HepG2 (cell line): ENCODE measurements around the gene PNKD. TPM values are rescaled to one million over a fixed set of nuclear protein-coding genes. Genes with fewer than 3 reads are reported as not detected.

Experiments
- ERF ChIP-seq: IDR thresholded peaks from 2 replicates; pipeline ENCODE4 v1.6.1; 2018; ENCODE audit warnings: missing biosample characterization, missing genetic modification reagents
- FOXC1 ChIP-seq: sonication (generic); formaldehyde crosslinking; IDR thresholded peaks from 2 replicates; pipeline ENCODE4 v1.8.0; 2022; ENCODE audit warnings: mild to moderate bottlenecking, missing genetic modification reagents, borderline replicate concordance
- NCOA2 ChIP-seq: sonication (generic); formaldehyde crosslinking; IDR thresholded peaks from 2 replicates; pipeline ENCODE4 v1.8.0; 2022; ENCODE audit warnings: inconsistent platforms
- SAP130 ChIP-seq: IDR thresholded peaks from 2 replicates; pipeline ENCODE4 v1.6.1; 2016; ENCODE audit warnings: low read depth
- polyA plus RNA-seq, 8 experiments: library from polyadenylated mRNA; depleted of rRNA in 3 of 8; stranded (reverse) in 7 of 8; unstranded in 1 of 8; fragments of >200 nt; fragmentation: Illumina TruSeq in 4 of 8; extraction: Trizol in 4 of 8; gene quantifications; 2 replicates each; pipeline versions ENCODE4 v1.2.1 to v1.2.3, GENCODE V29; 2011 to 2016; ENCODE audit warnings: low read depth in 4 of 8, missing spikeins in 1 of 8, mixed read lengths in 1 of 8; ENCODE audit not compliant: insufficient read depth in 1 of 8
- total RNA-seq, 5 experiments: library from RNA; depleted of rRNA; stranded (reverse); fragments of >200 nt; fragmentation: Illumina TruSeq; extraction: Trizol; gene quantifications; 2 replicates each; pipeline ENCODE4 v1.2.3, GENCODE V29; 2016; ENCODE audit warnings: low read depth in 1 of 5
- TF ChIP-seq, protein P1 (sequence below): sonication (generic); formaldehyde crosslinking; IDR thresholded peaks from 2 replicates; pipeline ENCODE4 v1.5.1; 2020; ENCODE audit warnings: missing genetic modification reagents, mild to moderate bottlenecking, borderline replicate concordance
- TF ChIP-seq, protein P2 (sequence below): sonication (generic); IDR thresholded peaks from 2 replicates; pipeline ENCODE4 v1.6.1; 2016; ENCODE audit warnings: low read depth, borderline replicate concordance
- TF ChIP-seq, protein P3 (sequence below): sonication (generic); formaldehyde crosslinking; IDR thresholded peaks from 2 replicates; pipeline ENCODE4 v1.5.1; 2020; ENCODE audit warnings: mild to moderate bottlenecking, missing genetic modification reagents, borderline replicate concordance
- TF ChIP-seq, protein P4 (sequence below): IDR thresholded peaks from 2 replicates; pipeline ENCODE4 v1.6.1; 2016; ENCODE audit warnings: mild to moderate bottlenecking, missing biosample characterization, missing genetic modification reagents
- TF ChIP-seq, protein P5 (sequence below): sonication (generic); formaldehyde crosslinking; IDR thresholded peaks from 2 replicates; pipeline ENCODE4 v1.4.0; 2020; ENCODE audit warnings: missing genetic modification reagents, borderline replicate concordance
- TF ChIP-seq, protein P6 (sequence below): sonication (generic); formaldehyde crosslinking; IDR thresholded peaks from 2 replicates; pipeline ENCODE4 v1.9.0; 2022; ENCODE audit warnings: low read depth, missing genetic modification reagents

PNKD gene
- total and polyA plus RNA-seq, 2 of the 13 experiments (the other 11 are each of a cell fraction or from before 2014, with no cell fraction given): 55.9 to 80.4 TPM

DNA sequence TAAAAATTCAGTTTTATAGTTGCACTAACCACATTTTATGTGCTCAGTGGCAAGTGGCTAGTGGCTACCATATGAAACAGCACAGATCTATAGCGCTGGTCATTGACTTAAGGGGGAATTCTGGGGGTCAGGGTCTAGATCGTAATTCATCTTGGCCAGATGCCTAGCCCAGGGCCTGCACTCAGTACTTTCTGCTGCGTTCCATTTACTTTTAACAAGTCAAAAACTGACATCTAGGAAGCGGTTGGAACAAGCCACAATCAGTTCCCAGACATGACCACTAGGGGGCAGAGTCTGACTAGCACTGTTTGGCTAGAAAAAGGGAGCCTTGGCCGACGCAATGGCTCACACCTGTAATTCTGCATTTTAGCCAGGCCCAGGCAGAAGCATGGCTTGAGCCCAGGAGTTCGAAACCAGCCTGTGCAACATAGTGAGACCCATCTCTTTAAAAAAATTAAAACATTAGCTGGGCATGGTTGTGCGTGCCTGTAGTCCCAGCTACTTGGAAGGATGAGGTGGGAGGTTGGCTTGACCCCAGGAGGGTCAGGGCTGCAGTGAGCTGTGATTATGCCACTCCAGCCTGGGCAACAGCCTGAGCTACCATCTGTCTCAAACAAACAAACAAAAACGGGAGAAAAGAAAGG lies 31.0 kb downstream of the PNKD start (continued):
- TF ChIP-seq, protein P1, sequence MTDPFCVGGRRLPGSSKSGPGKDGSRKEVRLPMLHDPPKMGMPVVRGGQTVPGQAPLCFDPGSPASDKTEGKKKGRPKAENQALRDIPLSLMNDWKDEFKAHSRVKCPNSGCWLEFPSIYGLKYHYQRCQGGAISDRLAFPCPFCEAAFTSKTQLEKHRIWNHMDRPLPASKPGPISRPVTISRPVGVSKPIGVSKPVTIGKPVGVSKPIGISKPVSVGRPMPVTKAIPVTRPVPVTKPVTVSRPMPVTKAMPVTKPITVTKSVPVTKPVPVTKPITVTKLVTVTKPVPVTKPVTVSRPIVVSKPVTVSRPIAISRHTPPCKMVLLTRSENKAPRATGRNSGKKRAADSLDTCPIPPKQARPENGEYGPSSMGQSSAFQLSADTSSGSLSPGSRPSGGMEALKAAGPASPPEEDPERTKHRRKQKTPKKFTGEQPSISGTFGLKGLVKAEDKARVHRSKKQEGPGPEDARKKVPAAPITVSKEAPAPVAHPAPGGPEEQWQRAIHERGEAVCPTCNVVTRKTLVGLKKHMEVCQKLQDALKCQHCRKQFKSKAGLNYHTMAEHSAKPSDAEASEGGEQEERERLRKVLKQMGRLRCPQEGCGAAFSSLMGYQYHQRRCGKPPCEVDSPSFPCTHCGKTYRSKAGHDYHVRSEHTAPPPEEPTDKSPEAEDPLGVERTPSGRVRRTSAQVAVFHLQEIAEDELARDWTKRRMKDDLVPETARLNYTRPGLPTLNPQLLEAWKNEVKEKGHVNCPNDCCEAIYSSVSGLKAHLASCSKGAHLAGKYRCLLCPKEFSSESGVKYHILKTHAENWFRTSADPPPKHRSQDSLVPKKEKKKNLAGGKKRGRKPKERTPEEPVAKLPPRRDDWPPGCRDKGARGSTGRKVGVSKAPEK: no peak
- TF ChIP-seq, protein P2, sequence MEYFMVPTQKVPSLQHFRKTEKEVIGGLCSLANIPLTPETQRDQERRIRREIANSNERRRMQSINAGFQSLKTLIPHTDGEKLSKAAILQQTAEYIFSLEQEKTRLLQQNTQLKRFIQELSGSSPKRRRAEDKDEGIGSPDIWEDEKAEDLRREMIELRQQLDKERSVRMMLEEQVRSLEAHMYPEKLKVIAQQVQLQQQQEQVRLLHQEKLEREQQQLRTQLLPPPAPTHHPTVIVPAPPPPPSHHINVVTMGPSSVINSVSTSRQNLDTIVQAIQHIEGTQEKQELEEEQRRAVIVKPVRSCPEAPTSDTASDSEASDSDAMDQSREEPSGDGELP: peak; percentile 28; the same call in 1 of the 2 replicates
- TF ChIP-seq, protein P3, sequence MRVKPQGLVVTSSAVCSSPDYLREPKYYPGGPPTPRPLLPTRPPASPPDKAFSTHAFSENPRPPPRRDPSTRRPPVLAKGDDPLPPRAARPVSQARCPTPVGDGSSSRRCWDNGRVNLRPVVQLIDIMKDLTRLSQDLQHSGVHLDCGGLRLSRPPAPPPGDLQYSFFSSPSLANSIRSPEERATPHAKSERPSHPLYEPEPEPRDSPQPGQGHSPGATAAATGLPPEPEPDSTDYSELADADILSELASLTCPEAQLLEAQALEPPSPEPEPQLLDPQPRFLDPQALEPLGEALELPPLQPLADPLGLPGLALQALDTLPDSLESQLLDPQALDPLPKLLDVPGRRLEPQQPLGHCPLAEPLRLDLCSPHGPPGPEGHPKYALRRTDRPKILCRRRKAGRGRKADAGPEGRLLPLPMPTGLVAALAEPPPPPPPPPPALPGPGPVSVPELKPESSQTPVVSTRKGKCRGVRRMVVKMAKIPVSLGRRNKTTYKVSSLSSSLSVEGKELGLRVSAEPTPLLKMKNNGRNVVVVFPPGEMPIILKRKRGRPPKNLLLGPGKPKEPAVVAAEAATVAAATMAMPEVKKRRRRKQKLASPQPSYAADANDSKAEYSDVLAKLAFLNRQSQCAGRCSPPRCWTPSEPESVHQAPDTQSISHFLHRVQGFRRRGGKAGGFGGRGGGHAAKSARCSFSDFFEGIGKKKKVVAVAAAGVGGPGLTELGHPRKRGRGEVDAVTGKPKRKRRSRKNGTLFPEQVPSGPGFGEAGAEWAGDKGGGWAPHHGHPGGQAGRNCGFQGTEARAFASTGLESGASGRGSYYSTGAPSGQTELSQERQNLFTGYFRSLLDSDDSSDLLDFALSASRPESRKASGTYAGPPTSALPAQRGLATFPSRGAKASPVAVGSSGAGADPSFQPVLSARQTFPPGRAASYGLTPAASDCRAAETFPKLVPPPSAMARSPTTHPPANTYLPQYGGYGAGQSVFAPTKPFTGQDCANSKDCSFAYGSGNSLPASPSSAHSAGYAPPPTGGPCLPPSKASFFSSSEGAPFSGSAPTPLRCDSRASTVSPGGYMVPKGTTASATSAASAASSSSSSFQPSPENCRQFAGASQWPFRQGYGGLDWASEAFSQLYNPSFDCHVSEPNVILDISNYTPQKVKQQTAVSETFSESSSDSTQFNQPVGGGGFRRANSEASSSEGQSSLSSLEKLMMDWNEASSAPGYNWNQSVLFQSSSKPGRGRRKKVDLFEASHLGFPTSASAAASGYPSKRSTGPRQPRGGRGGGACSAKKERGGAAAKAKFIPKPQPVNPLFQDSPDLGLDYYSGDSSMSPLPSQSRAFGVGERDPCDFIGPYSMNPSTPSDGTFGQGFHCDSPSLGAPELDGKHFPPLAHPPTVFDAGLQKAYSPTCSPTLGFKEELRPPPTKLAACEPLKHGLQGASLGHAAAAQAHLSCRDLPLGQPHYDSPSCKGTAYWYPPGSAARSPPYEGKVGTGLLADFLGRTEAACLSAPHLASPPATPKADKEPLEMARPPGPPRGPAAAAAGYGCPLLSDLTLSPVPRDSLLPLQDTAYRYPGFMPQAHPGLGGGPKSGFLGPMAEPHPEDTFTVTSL (CRISPR knock-in tag): peak; percentile 68; the same call in 1 of the 2 replicates
- TF ChIP-seq NCOA2 (no peak; the same call in 1 of the 2 replicates), FOXC1 (CRISPR knock-in tag) (0 out of 2 replicates have a peak, but pooled peaks have one; percentile 31), SAP130 (CRISPR knock-in tag) (peak; percentile 86), ERF (peak; percentile 97)
- TF ChIP-seq, protein P4, sequence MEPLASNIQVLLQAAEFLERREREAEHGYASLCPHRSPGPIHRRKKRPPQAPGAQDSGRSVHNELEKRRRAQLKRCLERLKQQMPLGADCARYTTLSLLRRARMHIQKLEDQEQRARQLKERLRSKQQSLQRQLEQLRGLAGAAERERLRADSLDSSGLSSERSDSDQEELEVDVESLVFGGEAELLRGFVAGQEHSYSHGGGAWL (CRISPR knock-in tag): 0 out of 2 replicates have a peak, but pooled peaks have one; percentile 43
- TF ChIP-seq, protein P5, sequence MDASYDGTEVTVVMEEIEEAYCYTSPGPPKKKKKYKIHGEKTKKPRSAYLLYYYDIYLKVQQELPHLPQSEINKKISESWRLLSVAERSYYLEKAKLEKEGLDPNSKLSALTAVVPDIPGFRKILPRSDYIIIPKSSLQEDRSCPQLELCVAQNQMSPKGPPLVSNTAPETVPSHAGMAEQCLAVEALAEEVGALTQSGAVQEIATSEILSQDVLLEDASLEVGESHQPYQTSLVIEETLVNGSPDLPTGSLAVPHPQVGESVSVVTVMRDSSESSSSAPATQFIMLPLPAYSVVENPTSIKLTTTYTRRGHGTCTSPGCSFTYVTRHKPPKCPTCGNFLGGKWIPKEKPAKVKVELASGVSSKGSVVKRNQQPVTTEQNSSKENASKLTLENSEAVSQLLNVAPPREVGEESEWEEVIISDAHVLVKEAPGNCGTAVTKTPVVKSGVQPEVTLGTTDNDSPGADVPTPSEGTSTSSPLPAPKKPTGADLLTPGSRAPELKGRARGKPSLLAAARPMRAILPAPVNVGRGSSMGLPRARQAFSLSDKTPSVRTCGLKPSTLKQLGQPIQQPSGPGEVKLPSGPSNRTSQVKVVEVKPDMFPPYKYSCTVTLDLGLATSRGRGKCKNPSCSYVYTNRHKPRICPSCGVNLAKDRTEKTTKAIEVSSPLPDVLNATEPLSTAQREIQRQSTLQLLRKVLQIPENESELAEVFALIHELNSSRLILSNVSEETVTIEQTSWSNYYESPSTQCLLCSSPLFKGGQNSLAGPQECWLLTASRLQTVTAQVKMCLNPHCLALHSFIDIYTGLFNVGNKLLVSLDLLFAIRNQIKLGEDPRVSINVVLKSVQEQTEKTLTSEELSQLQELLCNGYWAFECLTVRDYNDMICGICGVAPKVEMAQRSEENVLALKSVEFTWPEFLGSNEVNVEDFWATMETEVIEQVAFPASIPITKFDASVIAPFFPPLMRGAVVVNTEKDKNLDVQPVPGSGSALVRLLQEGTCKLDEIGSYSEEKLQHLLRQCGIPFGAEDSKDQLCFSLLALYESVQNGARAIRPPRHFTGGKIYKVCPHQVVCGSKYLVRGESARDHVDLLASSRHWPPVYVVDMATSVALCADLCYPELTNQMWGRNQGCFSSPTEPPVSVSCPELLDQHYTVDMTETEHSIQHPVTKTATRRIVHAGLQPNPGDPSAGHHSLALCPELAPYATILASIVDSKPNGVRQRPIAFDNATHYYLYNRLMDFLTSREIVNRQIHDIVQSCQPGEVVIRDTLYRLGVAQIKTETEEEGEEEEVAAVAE: 0 out of 2 replicates have a peak, but pooled peaks have one; percentile 68
- TF ChIP-seq, protein P6, sequence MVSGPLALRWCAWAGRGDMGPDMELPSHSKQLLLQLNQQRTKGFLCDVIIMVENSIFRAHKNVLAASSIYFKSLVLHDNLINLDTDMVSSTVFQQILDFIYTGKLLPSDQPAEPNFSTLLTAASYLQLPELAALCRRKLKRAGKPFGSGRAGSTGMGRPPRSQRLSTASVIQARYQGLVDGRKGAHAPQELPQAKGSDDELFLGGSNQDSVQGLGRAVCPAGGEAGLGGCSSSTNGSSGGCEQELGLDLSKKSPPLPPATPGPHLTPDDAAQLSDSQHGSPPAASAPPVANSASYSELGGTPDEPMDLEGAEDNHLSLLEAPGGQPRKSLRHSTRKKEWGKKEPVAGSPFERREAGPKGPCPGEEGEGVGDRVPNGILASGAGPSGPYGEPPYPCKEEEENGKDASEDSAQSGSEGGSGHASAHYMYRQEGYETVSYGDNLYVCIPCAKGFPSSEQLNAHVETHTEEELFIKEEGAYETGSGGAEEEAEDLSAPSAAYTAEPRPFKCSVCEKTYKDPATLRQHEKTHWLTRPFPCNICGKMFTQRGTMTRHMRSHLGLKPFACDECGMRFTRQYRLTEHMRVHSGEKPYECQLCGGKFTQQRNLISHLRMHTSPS (CRISPR knock-in tag): peak; percentile 69; the same call in 1 of the 2 replicates
